Measurements from ENCODE around the gene MRPL2. TPM values are rescaled to one million over a fixed set of nuclear protein-coding genes. Genes with fewer than 3 reads are reported as not detected.

MRPL2 gene
- total and polyA plus RNA-seq, 8 donors: 19.9 to 65.8 (median 28.7) TPM

GRCh38 chr6:43070028-43070632 is 10.9 kb upstream of the MRPL2 start:
- H3K27me3 ChIP-seq: no peaks in the 10 kb centered on the region
- no peak overlapping the region for H3K27ac ChIP-seq
- DNase-seq: no peak
- intact Hi-C loops (cut with DNase I): loop anchor here in 1 of 3 donors (10.0 kb wide), 1 partner anchor 65 kb away; no protein-coding TSS in a partner anchor
- no peaks in the 10 kb centered on the region for H3K4me1 ChIP-seq
- 62 to 63% methylated on average over 6 of the region's 6 CpGs for WGBS, 2 donors
- FAIRE-seq: no peak
- peak; percentile 35 to 62 (median 60) for ATAC-seq
- H3K36me3 ChIP-seq: peaks cover 0 to 4% (median 4%) of the 10 kb centered on the region in 3 donors
- H3K4me3 ChIP-seq: no peak overlapping the region
- peak in 2 of 4 donors; percentile 17 to 26 for TF ChIP-seq CTCF (IDR thresholded peaks at IDR 0.05)
- no peaks in the 10 kb centered on the region for H3K9me3 ChIP-seq

GRCh38 chr6:43062818-43063217 is 3.6 kb upstream of the MRPL2 start:
- no peak for FAIRE-seq

GRCh38 chr6:43061861-43062260 is 2.6 kb upstream of the MRPL2 start:
- H3K9me3 ChIP-seq: no peaks in the 10 kb centered on the region
- peaks cover 23 to 24% (median 24%) of the 10 kb centered on the region in 3 donors for H3K4me1 ChIP-seq
- 62 to 73% methylated on average over 2 of the region's 2 CpGs for WGBS, 2 donors
- FAIRE-seq (no peak), DNase-seq (no peak), ATAC-seq (no peak)
- peaks cover 0 to 4% (median 4%) of the 10 kb centered on the region in 3 donors for H3K36me3 ChIP-seq
- no peak overlapping the region for H3K4me3 ChIP-seq
- H3K27ac ChIP-seq: no peak overlapping the region
- H3K27me3 ChIP-seq: no peaks in the 10 kb centered on the region
- intact Hi-C loops (cut with DNase I): no loop called here
- TF ChIP-seq CTCF (IDR thresholded peaks at IDR 0.05): no peak

More at GRCh38 chr6:43062818-43063217, 3.6 kb upstream of the MRPL2 start:
- DNase-seq (peak in 1 of 6 donors; percentile 19), ATAC-seq (no peak)
- intact Hi-C loops (cut with DNase I): no loop called here
- Histone ChIP-seq H3K27ac (no peak overlapping the region), H3K27me3 (no peaks in the 10 kb centered on the region), H3K4me1 (peaks cover 21 to 24% (median 23%) of the 10 kb centered on the region in 3 donors), H3K9me3 (no peaks in the 10 kb centered on the region), H3K4me3 (no peak overlapping the region), H3K36me3 (peaks cover 0 to 4% (median 4%) of the 10 kb centered on the region in 3 donors)
- no peak for TF ChIP-seq CTCF (IDR thresholded peaks at IDR 0.05)
- WGBS, 2 donors: 90 to 93% methylated on average over 12 of the region's 12 CpGs

GRCh38 chr6:43060755-43061633 is 1.8 kb upstream of the MRPL2 start:
- TF ChIP-seq CTCF (IDR thresholded peaks at IDR 0.05): no peak
- intact Hi-C loops (cut with DNase I): no loop called here
- peaks cover 0 to 2% (median 0%) of the 10 kb centered on the region in 3 donors for H3K36me3 ChIP-seq
- no peak for ATAC-seq
- H3K4me1 ChIP-seq: peaks cover 23 to 24% (median 24%) of the 10 kb centered on the region in 3 donors
- peak in 1 of 6 donors; percentile 43 for DNase-seq
- H3K4me3 ChIP-seq: peak overlapping the region in 2 of 4 donors; percentile 86 to 88
- 63 to 64% methylated on average over 12 of the region's 12 CpGs for whole genome bisulfite sequencing, 2 donors
- H3K9me3 ChIP-seq: no peaks in the 10 kb centered on the region
- no peaks in the 10 kb centered on the region for H3K27me3 ChIP-seq
- peak overlapping the region in 3 of 4 donors; percentile 94 for H3K27ac ChIP-seq
- no peak for FAIRE-seq

Data from pancreas (tissue), 10 donors.